Measurements from ENCODE around the gene AHNAK.
"Not testable (repeated sequence)": the region's sequence is repeated elsewhere in the genome, so short reads cannot be mapped to it uniquely, and the experiment has no call there.

AHNAK gene

GRCh38 chr11:62592146-62592815 lies 45.7 kb upstream of the AHNAK start:
- peaks cover 0 to 30% (median 19%) of the 10 kb centered on the region in 4 donors for H3K4me1 ChIP-seq
- H3K27ac ChIP-seq, result peak overlapping the region; percentile 89 to 97
- intact Hi-C loops (cut with DNase I; ENCODE audit: low total_unique reads), result loop anchor here (10.0 kb wide), 1 partner anchor 47 kb away; the partner anchor contains the start of gene AHNAK
- no peaks in the 10 kb centered on the region for H3K27me3 ChIP-seq
- peak overlapping the region; percentile 69 to 89 for H3K4me3 ChIP-seq
- peaks cover 40 to 56% (median 55%) of the 10 kb centered on the region in 3 donors for H3K36me3 ChIP-seq
- TF ChIP-seq, protein P1, sequence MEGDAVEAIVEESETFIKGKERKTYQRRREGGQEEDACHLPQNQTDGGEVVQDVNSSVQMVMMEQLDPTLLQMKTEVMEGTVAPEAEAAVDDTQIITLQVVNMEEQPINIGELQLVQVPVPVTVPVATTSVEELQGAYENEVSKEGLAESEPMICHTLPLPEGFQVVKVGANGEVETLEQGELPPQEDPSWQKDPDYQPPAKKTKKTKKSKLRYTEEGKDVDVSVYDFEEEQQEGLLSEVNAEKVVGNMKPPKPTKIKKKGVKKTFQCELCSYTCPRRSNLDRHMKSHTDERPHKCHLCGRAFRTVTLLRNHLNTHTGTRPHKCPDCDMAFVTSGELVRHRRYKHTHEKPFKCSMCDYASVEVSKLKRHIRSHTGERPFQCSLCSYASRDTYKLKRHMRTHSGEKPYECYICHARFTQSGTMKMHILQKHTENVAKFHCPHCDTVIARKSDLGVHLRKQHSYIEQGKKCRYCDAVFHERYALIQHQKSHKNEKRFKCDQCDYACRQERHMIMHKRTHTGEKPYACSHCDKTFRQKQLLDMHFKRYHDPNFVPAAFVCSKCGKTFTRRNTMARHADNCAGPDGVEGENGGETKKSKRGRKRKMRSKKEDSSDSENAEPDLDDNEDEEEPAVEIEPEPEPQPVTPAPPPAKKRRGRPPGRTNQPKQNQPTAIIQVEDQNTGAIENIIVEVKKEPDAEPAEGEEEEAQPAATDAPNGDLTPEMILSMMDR (IDR thresholded peaks at IDR 0.05), result no peak
- DNase-seq, result no peak
- no peaks in the 10 kb centered on the region for H3K9me3 ChIP-seq

GRCh38 chr11:62591448-62592145 lies 45.0 kb upstream of the AHNAK start, which contains the start of gene TUT1:
TSS of gene TUT1 (minus strand) at chr11:62591523. CDS start at chr11:62591485, 38 bp downstream.
- Histone ChIP-seq H3K27me3 (no peaks in the 10 kb centered on the region), H3K27ac (peak within 1 kb of the TSS; percentile 89 to 97), H3K4me3 (peak within 1 kb of the TSS; percentile 69 to 89), H3K36me3 (peaks cover 35 to 56% (median 50%) of the 10 kb centered on the region in 3 donors), H3K9me3 (no peaks in the 10 kb centered on the region), H3K4me1 (peaks cover 0 to 30% (median 19%) of the 10 kb centered on the region in 4 donors)
- peak; percentile 98 for DNase-seq
- intact Hi-C loops (cut with DNase I; ENCODE audit: low total_unique reads), result loop anchor here (10.0 kb wide), 1 partner anchor 47 kb away; the partner anchor contains the start of gene AHNAK
- TF ChIP-seq, protein P1 (IDR thresholded peaks at IDR 0.05), result no peak

DNA sequence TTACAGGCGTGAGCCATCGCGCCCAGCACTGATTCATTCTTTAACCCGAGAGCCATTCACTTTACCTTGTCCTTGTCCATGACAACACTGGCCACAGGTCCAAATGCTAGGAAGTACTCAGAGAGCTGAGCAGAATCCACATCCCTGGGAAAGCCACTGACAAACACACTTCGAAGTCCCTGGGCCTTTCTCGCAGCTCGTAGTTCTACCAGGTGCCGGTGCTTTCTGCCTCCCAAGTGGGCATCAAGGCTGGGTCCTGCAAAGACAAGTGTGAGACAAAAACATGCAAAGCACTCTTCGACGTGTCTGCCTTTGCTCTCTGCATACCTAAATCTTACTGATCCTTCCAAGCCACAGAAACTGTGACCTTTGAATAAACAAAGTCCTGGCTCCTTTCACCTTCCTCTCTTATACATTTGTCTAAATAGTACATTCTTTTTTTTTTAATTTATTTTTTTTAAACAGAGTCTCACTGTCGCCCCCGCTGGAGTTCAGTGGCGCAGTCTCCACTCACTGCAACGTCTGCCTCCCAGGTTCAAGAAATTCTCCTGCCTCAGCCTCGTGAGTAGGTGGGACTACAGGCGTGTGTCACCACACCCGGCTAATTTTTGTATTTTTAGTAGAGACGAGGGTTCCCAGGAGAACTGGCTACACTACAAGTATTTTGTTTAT lies 42.5 kb upstream of the AHNAK start:
- peaks cover 10 to 53% (median 32%) of the 10 kb centered on the region in 3 donors for H3K36me3 ChIP-seq
- no peak for DNase-seq

DNA sequence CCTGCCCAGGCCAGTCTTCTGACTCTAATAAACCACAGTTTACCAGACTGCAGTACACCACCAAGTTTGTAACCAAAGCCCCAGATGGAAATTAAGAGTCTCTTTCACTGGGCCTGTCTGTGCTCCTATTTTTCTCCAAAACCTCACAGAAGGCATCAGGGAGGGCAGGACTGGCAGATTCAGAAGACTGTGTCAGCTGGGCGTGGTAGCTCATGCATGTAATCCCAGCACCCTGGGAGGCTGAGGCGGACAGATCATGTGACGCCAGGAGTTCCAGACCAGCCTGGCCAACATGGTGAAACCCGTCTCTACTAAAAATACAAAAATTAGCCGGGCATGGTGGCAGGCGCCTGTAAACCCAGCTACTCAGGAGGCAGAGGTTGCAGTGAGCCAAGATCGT lies 38.8 kb upstream of the AHNAK start:
- H3K4me3 ChIP-seq; H3K4me1 ChIP-seq; intact Hi-C loops (cut with DNase I; ENCODE audit: low total_unique reads); H3K9me3 ChIP-seq; H3K27ac ChIP-seq; DNase-seq; H3K27me3 ChIP-seq: not testable (repeated sequence)
- H3K36me3 ChIP-seq, result peaks cover 14 to 76% (median 43%) of the 10 kb centered on the region in 3 donors

More for the DNA sequence above, 42.5 kb upstream of the AHNAK start:
- H3K4me3 ChIP-seq, result no peak overlapping the region
- H3K27me3 ChIP-seq, result no peaks in the 10 kb centered on the region
- H3K4me1 ChIP-seq, result peaks cover 0 to 30% (median 19%) of the 10 kb centered on the region in 4 donors
- TF ChIP-seq, protein P1 (IDR thresholded peaks at IDR 0.05), result no peak
- H3K27ac ChIP-seq, result no peak overlapping the region
- intact Hi-C loops (cut with DNase I; ENCODE audit: low total_unique reads), result no loop called here
- H3K9me3 ChIP-seq, result no peaks in the 10 kb centered on the region

GRCh38 chr11:62581735-62582134 lies 35.1 kb upstream of the AHNAK start:
- H3K9me3 ChIP-seq; DNase-seq; intact Hi-C loops (cut with DNase I; ENCODE audit: low total_unique reads); H3K4me3 ChIP-seq; H3K27ac ChIP-seq; H3K4me1 ChIP-seq; H3K27me3 ChIP-seq: not testable (repeated sequence)
- peaks cover 15 to 87% (median 39%) of the 10 kb centered on the region in 3 donors for H3K36me3 ChIP-seq

GRCh38 chr11:62580959-62581715 lies 34.5 kb upstream of the AHNAK start:
- Histone ChIP-seq H3K4me3 (no peak overlapping the region), H3K9me3 (no peaks in the 10 kb centered on the region), H3K4me1 (no peaks in the 10 kb centered on the region), H3K27me3 (no peaks in the 10 kb centered on the region), H3K27ac (no peak overlapping the region), H3K36me3 (peaks cover 20 to 87% (median 44%) of the 10 kb centered on the region in 3 donors)
- intact Hi-C loops (cut with DNase I; ENCODE audit: low total_unique reads), result no loop called here
- TF ChIP-seq, protein P1 (IDR thresholded peaks at IDR 0.05), result no peak
- DNase-seq, result no peak
